Stimulated activated CD8-positive, alpha-beta memory T cell treated with anti-CD3 and anti-CD28 coated beads, Interleukin-12 subunit alpha, Interleukin-12 subunit beta, amount 100 ng/mL, for 4 hours (primary cell): ENCODE results near the gene ZYG11B.
"Not testable (repeated sequence)": the region's sequence is repeated elsewhere in the genome, so short reads cannot be mapped to it uniquely, and the experiment has no call there.

Source experiments
- DNase-seq: peaks from one replicate; pipeline ENCODE4 v3.0.0-alpha.2; 2020; ENCODE audit warnings: low read depth

Gene ZYG11B

DNA sequence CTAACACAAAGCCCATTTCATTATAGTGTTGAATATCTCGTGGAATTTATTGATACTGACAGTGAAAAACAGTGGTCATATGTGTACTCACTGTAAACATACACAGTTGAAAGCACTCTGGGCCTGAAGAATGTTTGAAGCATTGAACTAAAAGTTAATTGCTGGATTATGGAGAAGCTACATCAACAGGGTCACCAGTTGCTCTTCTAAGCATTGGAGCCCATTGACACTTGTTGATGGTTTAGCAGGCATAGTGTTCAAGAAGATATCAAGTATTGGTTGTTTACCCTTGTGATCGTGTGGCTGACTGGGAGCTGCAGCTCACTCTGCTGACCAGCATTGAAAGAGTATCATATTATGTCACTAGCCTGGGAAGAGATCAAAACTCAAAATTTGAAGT, 126.6 kb downstream of the ZYG11B start:
- no peak for DNase-seq

DNA sequence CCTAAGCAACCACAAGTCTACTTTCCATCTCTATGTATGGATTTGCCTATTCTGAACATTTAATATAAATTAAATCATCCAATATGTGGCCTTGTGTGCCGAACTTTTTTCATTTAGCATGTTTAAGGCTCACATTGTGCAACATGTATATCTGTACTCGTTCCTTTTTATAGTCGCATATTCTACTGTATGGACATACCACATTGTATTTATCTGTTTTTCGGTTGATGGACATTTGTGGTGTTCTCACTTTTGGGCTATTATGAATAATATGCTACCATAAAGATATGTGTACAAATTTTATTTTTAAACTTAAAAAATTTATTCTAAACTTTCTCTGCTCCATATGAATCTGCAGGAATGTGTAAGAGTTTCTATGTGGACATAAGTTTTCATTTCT, 129.3 kb downstream of the ZYG11B start:
- no peak for DNase-seq

DNA sequence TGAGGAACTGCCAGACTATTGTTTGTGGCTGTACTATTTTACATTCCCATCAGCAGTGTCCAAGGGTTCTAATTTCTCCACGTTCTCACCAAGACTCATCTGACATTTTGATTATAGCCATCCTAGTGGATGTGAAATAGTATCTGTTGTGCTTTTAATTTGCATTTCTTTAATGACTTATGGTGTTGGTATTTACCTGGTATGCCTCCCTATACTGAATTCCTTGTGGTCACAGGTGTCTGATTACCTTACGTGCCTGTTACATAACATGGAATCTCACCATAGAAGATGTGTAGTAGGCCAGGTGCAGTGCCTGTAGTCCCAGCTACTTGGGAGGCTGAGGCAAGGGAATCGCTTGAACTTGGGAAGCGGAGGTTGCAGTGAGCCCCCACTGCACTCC, 129.8 kb downstream of the ZYG11B start:
- DNase-seq, result no peak

DNA sequence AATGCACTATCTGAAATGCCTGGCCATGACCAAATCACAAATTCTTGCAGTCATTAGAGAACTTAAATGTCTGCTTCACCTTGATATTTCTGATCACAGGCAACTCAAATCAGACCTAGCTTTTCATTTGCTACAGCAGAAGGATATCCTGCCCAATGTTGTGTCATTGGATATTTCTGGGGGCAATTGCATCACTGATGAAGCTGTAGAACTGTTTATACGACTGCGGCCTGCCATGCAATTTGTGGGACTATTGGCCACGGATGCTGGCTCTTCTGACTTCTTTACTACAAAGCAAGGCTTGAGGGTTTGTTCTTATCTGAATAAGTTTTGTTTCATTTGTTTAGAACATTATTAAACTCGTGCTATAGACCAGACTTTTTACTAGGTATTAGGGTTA, 131.2 kb downstream of the ZYG11B start:
- no peak for DNase-seq

DNA sequence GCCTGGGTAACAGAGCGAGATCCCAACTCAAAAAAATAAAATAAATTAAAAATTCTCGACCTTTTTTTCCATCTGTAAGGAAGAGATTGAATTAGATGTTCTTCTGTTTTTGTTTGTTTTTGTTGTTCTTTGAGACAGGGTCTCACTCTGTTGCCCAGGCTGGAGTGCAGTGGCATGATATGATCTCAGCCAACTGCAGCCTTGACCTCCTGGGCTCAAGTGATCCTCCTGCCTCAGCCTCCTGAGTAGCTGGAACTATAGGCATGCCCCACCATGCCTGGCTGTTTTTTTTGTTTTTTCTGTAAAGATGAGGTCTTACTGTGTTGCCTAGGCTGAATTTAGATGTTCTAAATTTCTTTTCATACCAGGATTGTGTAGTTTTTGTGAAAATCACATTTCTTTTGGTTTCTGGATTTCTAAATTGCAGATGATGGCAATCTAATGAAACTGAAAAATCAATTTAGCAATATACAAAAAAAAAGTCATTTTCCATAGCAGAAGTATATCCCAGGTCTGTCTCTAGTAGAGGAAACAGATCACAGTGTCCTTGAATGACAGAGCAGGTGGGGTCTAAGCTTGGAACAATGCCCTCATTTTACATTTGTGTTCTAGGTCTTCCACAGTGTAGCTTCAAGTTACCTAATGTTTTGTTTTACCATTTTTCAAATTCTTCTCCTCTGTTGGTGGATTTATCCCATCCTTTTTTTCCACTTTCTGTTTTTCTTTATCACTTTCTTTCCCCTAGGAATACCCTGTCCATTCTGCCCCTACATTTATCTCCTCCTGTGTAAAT, 136.6 kb downstream of the ZYG11B start:
- DNase-seq, result no peak

DNA sequence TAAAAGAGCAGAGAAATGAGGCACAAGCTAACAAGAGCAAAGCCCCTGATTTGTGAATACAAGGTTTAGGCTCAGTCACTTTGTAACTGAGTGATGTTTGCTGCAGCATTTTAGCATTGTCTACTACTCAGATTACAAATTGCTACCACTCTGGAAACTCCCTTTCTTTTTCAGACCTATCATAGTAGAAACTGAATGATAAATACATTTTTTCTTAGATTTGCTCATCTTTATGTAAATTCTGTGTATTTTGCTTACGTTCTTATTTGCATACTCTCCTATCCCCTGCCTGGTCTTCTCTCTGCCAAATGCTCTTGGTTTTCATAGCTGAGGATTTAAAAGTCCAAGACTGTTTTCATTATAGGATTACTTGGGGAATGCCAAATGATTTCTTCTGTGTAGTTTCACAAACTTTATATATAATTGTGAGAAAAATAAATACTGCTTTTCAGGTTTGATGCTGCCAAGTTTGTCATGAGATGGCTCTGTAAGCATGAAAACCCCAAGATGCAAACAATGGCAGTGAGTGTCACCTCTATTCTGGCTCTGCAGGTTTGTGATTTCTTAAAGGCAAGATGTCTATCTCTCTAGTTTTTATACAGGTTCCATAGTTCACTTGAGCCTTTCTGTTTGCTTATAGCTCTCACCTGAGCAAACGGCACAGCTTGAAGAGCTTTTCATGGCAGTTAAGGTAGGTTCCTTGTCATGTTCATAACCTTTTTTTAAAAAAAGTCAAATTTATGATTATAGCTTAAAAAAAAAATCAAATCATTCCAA, 141.0 kb downstream of the ZYG11B start:
- DNase-seq, result no peak

DNA sequence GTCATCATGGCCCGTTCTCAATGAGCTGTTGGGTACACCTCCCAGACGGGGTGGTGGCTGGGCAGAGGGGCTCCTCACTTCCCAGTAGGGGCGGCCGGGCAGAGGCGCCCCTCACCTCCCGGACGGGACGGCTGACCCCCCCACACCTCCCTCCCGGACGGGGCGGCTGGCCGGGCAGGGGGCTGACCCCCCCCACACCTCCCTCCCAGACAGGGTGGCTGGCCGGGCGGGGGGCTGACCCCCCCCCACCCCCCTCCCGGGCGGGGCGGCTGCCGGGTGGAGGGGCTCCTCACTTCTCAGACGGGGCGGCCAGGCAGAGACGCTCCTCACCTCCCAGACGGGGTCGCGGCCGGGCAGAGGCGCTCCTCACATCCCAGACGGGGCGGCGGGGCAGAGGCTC, 143.5 kb downstream of the ZYG11B start:
- not testable (repeated sequence) for DNase-seq

DNA sequence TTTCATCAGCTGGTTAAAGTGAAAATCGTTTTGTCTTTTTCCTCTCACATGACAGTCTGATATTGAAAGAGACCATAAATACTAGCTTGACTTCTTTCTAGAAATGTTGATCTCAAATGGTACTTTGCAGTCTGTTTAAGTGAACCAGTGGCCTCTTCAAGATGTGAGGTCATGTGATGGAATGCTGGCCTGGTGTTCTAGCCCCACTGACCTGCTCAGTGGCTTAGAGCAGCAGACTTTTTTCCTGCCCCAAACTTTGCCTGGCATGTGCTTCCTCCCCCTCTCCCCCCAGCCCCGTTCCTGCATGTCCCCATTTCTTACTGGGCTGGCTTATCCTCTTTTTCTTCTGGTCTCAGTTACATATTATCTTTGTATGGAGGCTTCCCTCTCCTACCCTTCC, 150.6 kb downstream of the ZYG11B start:
- DNase-seq, result no peak
